K562 (cell line): ENCODE measurements around the gene SLC35E1.

Experiments used
- CTCF ChIP-seq, 3 experiments: IDR thresholded peaks in 2 of 3; conservative IDR thresholded peaks in 1 of 3; 2 replicates each; pipeline ENCODE4 v1.5.1; 2011 to 2012; ENCODE audit warnings: low read length in 3 of 3, mild to moderate bottlenecking in 3 of 3, control low read depth in 2 of 3, improper control_type of control experiment in 1 of 3, inconsistent platforms in 1 of 3, low read depth in 1 of 3, mixed read lengths in 1 of 3, moderate library complexity in 1 of 3; ENCODE audit not compliant: insufficient read depth in 2 of 3
- RFX5 ChIP-seq: IDR thresholded peaks from 2 replicates; pipeline ENCODE4 v1.6.1; 2011; ENCODE audit warnings: low read depth, mild to moderate bottlenecking, improper control_type of control experiment, low read length
- SMAD3 ChIP-seq: fragments of 450-650 bp; formaldehyde crosslinking; conservative IDR thresholded peaks from 2 replicates; pipeline ENCODE4 v1.4.0; 2020; ENCODE audit warnings: mild to moderate bottlenecking

DNA sequence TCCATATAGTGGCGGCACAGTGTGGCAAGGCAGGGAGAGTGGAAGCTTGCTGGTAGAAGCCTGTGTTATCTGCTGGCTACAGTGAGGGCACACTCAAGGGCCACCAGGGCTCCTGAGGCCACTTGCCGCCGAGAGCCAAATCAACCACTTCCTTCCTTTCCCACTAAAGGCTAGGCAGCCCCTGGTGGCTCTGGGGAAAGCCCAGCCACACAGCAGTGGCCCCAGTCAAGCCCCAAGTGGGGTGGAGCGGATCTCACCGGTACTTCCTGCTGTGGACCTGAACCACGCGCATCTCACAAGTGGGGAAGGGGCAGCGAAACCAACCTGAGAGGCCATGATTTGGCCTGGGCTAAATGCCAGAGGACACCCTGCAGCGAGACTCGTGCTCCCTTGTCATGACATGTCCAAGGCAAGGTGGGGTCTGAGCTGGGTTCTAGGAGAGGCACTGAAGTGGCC lies 21.9 kb upstream of the SLC35E1 start:
- no peak for TF ChIP-seq SMAD3 (CRISPR knock-in tag)
- no peak for TF ChIP-seq CTCF (IDR thresholded peaks at IDR 0.05 in 2 of 3, conservative IDR thresholded peaks at IDR 0.05 in 1 of 3; ENCODE audit: insufficient read depth in 2 of 3, low read depth in 1 of 3, low read length in 3 of 3)
- no peak for TF ChIP-seq RFX5
